Effector memory CD4-positive, alpha-beta T cell (primary cell): ENCODE measurements around the gene WNT11.
A peak's percentile ranks its signal among the peaks of the same experiment; 100 is the strongest.

Source experiments
- DNase-seq, 3 donors: peaks; one replicate each; pipeline ENCODE4 v3.0.0-alpha.2; 2020
- H3K27ac ChIP-seq: 2 replicates; pipeline ENCODE4 v1.7.0; 2013; ENCODE audit warnings: mild to moderate bottlenecking, low read length, moderate library complexity; ENCODE audit not compliant: insufficient read depth, poor library complexity, severe bottlenecking
- H3K27me3 ChIP-seq: replicated peaks from 2 replicates; pipeline ENCODE4 v1.7.0; 2013; ENCODE audit warnings: mild to moderate bottlenecking, low read length; ENCODE audit not compliant: insufficient read depth, control insufficient read depth, poor library complexity, severe bottlenecking
- H3K36me3 ChIP-seq: 2 replicates; pipeline ENCODE4 v1.7.0; 2013; ENCODE audit warnings: mild to moderate bottlenecking, low read length, moderate library complexity; ENCODE audit not compliant: control insufficient read depth, insufficient read depth
- H3K4me1 ChIP-seq: 2 replicates; pipeline ENCODE4 v1.7.0; 2013; ENCODE audit warnings: low read length, mild to moderate bottlenecking; ENCODE audit not compliant: control insufficient read depth, insufficient read depth, poor library complexity, severe bottlenecking
- H3K4me3 ChIP-seq: 2 replicates; pipeline ENCODE4 v1.7.0; 2013; ENCODE audit warnings: low read length, low read depth, mild to moderate bottlenecking; ENCODE audit not compliant: insufficient read depth, poor library complexity, severe bottlenecking
- H3K9me3 ChIP-seq: 2 replicates; pipeline ENCODE4 v1.7.0; 2013; ENCODE audit warnings: mild to moderate bottlenecking, low read length, moderate library complexity; ENCODE audit not compliant: control insufficient read depth

WNT11 gene

DNA sequence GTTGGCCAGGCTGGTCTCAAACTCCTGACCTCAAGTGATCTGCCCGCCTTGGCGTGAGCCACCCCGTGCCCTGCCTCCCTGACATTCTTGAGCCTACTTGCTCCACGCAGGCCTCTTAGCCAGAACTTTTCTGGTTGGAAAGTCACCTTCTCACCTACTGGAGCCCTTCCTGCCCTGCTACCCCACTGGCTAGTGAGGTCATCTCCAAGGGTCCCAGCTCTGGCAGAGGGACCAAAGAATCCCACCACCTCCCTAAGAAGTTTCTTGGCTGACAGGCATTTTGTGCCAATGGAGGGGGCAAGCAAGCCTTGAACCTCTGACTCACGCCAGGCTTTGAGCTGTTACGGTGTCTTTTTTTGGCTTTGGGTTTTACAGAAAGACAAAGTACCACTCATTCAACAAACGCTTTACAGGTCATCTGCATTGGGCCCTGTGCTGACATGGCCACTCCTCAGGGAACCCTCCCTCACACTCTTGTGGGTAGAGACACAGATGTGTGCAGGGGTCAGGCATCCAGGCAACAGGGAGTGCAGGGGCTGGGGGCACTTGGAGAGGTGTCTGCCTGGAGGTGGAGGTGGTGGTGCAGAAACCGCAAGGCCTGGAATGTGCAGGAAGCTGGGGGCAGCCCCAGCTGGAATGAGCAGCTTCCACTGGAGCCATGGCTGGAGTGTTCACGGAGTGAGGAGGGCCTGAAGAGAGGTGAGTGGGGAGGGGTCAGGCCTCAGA lies 27.1 kb upstream of the WNT11 start:
- peaks cover 22% of the 10 kb centered on the region for H3K4me1 ChIP-seq

DNA sequence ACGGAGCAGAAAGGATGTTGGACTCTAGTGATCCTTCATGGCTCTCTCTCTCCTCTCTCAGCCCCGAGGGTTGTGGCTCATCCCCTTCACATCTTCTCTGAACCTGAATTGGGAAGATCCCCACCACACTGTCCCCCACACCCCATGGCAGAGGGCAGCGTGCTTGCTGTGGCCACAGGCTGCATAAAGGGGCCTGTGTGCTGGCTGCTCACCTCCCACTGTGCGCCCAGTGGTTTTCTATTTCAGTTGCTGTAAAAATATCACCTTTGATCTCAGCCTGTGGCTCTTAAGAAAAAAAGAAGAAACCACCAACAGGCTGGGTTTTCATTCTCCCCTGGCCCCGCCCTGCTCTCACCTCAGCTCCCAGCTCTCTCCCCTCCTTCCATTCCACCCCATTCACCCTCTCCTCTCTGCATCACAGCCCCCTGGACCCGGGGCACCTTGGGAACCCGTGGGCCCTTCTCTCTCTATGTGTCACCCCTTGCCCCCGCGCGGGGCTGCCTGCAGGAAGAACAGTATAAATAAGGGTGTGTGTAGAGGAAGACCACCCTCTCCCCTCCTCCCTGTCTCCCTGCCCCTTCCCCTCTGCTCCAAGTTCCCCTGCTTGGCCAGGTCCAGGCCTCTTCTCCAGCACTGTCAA lies 25.8 kb upstream of the WNT11 start:
- H3K9me3 ChIP-seq = no peaks in the 10 kb centered on the region
- H3K36me3 ChIP-seq = no peaks in the 10 kb centered on the region
- H3K4me1 ChIP-seq = peaks cover 22% of the 10 kb centered on the region
- peak overlapping the region; percentile 7 for H3K4me3 ChIP-seq
- no peak overlapping the region for H3K27ac ChIP-seq
- DNase-seq = peak; percentile 6 to 24 (median 11)
- H3K27me3 ChIP-seq = no peaks in the 10 kb centered on the region

More for the DNA sequence above, 27.1 kb upstream of the WNT11 start:
- Histone ChIP-seq H3K27me3 (no peaks in the 10 kb centered on the region), H3K36me3 (no peaks in the 10 kb centered on the region), H3K27ac (no peak overlapping the region), H3K4me3 (no peak overlapping the region), H3K9me3 (no peaks in the 10 kb centered on the region)
- no peak for DNase-seq

DNA sequence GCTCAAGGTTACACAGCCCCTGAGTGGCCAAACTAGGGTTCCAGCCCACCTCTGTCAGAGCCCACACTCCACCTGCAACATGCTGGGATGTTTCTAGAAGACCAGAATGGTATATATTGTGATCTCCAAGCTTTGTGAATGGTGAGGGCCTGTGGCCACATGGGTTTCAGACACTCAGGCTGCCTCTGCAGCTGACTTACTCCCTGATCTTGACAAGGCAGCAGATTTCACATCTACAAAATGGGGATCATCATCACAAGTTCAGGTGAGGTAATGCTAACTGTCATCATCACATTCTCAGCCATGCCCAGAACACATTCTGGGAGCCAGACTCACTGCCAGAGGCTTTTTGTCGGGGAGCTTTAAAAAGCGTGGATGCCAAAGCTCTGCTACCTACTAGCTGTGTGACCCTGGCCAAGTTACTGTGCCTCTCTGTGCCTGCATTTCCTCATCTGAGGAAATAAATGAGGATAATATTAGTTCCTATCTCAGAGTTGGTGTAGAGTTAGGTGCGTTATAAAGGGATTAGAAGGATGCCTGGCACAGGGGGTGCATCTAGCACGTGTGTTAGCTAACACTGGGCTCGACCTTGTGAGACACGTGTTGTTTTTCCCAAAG lies 24.9 kb upstream of the WNT11 start:
- Histone ChIP-seq H3K9me3 (no peaks in the 10 kb centered on the region), H3K4me3 (no peak overlapping the region), H3K36me3 (no peaks in the 10 kb centered on the region), H3K4me1 (peaks cover 22% of the 10 kb centered on the region), H3K27ac (no peak overlapping the region), H3K27me3 (no peaks in the 10 kb centered on the region)
- DNase-seq = no peak

DNA sequence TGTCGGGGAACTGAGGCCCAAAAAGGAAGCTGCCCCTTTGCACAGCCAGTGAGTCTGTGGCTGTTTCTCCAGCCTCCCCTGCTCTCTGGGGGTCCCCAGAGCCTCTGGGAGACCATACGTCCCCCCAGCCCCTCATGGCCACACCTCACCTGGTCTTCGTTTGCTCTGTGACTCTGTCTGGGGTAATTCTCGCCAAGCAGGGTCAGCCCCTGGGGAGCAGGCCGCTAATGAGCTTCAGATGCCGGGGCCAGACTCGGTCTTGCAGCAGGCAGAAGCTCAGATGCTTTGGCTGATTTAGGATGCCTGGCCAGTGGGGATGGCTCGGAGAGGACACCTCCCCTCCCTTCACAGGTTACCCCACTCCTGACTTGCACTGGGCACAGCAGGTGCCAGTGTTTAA lies 24.1 kb upstream of the WNT11 start:
- Histone ChIP-seq H3K27ac (no peak overlapping the region), H3K4me3 (no peak overlapping the region), H3K4me1 (peaks cover 22% of the 10 kb centered on the region), H3K27me3 (no peaks in the 10 kb centered on the region), H3K9me3 (no peaks in the 10 kb centered on the region), H3K36me3 (no peaks in the 10 kb centered on the region)
- DNase-seq = no peak

DNA sequence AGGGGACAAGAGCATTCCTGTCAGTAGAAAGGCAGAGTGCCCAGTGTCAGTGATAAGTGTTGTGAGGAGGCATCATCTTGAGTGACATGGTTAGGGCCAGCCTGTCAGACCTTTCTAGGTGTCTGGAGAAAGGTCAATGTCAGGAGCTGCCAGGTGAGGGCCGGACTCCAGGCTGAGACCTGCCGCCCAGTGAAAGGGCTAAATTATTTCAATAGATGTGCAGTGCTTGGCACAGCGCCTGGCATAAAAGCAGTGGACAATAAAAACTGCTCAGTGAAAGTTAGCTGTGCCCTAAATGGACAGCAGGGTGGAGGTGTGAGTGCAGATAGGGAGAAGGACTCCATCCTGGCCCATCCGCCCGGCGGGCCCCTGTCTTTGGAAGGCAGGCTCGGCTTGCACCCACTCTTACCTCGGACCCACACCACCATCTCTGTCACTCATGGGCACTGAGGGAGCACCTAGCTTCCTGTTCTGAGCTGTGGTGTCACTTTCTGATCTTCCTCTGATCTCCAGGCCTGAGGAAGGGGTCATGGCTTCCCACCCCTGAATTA lies 23.5 kb upstream of the WNT11 start:
- no peak for DNase-seq
- Histone ChIP-seq H3K36me3 (no peaks in the 10 kb centered on the region), H3K4me1 (peaks cover 19% of the 10 kb centered on the region), H3K4me3 (no peak overlapping the region), H3K9me3 (no peaks in the 10 kb centered on the region), H3K27ac (no peak overlapping the region), H3K27me3 (no peaks in the 10 kb centered on the region)

DNA sequence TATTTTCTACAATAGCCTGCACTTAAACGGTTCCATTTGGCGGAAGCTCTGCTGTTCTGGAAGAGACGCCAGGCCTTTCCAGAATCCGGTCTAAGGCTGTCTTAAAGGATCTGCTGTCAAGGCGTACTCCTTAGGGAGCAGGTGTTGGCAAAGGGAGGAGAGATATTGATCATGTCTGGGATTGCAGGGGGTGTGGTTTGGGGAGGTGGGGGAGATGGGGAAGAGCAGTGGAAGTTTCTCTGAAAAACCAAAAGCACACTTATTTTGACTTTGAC lies 22.5 kb upstream of the WNT11 start:
- no peaks in the 10 kb centered on the region for H3K27me3 ChIP-seq
- no peak overlapping the region for H3K4me3 ChIP-seq
- DNase-seq = no peak
- peaks cover 15% of the 10 kb centered on the region for H3K4me1 ChIP-seq
- no peaks in the 10 kb centered on the region for H3K9me3 ChIP-seq
- H3K36me3 ChIP-seq = no peaks in the 10 kb centered on the region
- H3K27ac ChIP-seq = no peak overlapping the region

DNA sequence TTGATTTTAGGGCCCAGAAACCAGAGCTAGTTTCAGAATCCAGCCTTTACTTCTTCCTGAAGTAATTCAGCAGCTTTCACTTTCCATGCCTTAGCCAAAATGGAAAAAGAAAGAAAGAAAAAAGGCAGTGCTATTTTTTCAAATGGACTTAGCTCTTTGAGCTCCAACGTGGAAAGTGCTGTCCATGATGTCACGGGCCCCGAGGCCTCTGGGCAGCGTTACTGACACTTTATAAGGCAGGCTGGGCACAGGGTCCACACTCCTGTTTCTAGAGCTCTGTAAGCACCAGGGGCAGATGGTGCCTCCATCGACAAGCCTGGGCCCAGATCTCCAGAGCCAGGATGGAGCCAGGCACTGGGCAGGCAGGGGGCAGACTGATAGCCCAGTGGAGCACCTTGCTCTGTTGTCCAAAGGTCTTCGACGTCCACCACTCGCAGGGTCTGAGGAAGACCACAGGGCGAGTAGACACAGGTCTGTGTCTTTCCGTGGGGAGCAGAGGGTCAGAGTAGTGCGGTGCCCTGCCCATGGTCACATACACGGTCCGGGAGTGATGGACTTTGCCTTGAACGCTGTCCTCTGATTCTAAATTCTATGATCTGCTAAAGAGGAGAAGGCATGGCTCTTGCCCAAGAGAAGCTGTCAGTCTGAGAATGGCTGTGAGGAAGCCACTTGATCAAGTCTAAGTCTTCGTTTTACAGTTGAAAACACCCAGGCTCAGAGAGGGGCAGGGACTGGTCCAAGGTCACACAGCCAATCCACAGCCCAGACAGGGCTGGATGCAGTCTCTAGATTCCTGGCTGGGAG lies 22.0 kb upstream of the WNT11 start:
- H3K4me3 ChIP-seq = no peak overlapping the region
- no peak overlapping the region for H3K27ac ChIP-seq
- H3K36me3 ChIP-seq = no peaks in the 10 kb centered on the region
- no peak for DNase-seq
- H3K4me1 ChIP-seq = peaks cover 15% of the 10 kb centered on the region
- no peaks in the 10 kb centered on the region for H3K27me3 ChIP-seq
- H3K9me3 ChIP-seq = no peaks in the 10 kb centered on the region

DNA sequence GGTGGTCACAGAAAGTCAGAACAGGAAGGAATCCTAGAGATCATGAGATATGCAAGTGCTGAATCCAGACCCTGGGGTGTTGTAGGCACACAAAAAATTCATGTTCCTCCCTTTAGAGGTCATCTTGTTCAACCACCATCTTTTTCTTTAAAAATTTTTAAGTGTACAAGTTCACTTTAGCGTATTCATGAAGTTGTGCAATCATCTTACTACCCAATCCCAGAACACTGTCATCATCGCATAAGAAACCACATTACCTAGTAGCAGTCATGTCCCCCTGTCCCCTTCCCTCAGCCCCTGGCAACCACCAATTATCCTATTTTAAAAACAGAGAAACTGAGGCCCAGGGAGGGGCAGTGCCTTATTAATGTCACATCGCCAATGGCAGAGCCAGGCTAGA lies 20.3 kb upstream of the WNT11 start:
- Histone ChIP-seq H3K27ac (no peak overlapping the region), H3K9me3 (no peaks in the 10 kb centered on the region), H3K36me3 (no peaks in the 10 kb centered on the region), H3K4me1 (peaks cover 3% of the 10 kb centered on the region), H3K27me3 (no peaks in the 10 kb centered on the region), H3K4me3 (no peak overlapping the region)
- DNase-seq = no peak

DNA sequence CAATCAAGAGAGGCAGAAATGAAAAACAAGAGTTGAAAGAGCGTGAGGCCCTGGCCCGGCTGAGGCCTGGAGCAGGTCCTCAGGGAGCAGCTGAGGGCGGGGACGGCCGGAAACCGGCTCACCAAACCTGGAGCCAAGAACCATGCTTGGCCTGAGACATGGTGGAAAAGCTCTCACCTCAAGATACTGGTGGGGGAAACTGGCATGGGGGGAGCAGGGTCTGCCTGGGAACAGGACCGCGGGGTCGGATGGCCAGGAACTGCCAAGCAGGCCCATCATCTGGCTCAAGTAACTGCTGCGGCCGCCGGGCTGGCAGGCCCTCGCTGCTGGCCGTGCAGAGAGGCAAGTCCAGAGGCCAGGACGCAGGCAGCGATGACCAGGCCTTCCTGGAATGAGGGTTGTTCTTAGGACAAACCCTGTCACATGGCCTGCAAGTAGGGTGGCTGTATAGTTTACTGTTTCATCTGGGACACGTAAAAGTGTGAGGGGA lies 18.9 kb upstream of the WNT11 start:
- no peak for DNase-seq
- H3K36me3 ChIP-seq = no peaks in the 10 kb centered on the region
- no peaks in the 10 kb centered on the region for H3K27me3 ChIP-seq
- H3K27ac ChIP-seq = no peak overlapping the region
- no peaks in the 10 kb centered on the region for H3K9me3 ChIP-seq
- no peaks in the 10 kb centered on the region for H3K4me1 ChIP-seq
- H3K4me3 ChIP-seq = no peak overlapping the region
